Adrenal gland (tissue), 12 donors: ENCODE results near the gene DNAJB1. TPM values are rescaled to one million over a fixed set of nuclear protein-coding genes. Genes with fewer than 3 reads are reported as not detected.
A peak's percentile ranks its signal among the peaks of the same experiment; 100 is the strongest.

ENCODE experiments used
- DNase-seq, 7 donors: peaks; one replicate each; pipeline ENCODE4 v3.0.0-alpha.2; 2019 to 2020
- H3K27ac ChIP-seq, 5 donors: fragments of 200-600 bp; sonication (generic) in 4 of 5; 1 replicate in 3 of 5; 2 replicates in 2 of 5; pipeline versions ENCODE4 v1.5.1 to v1.8.0; 2016 to 2020; ENCODE audit warnings: mild to moderate bottlenecking in 1 of 5
- H3K27me3 ChIP-seq: fragments of 200-600 bp; 2 replicates; pipeline ENCODE4 v1.8.0; 2021
- H3K36me3 ChIP-seq, 2 donors: fragments of 200-600 bp; replicated peaks in 1 of 2; 1 replicate in 1 of 2; 2 replicates in 1 of 2; pipeline versions ENCODE4 v1.5.1 to v1.8.0; 2018 to 2022
- H3K4me1 ChIP-seq, 2 donors: fragments of 200-600 bp; replicated peaks in 1 of 2; 1 replicate in 1 of 2; 2 replicates in 1 of 2; pipeline versions ENCODE4 v1.5.1 to v1.8.0; 2018 to 2021
- H3K4me3 ChIP-seq, 4 donors: fragments of 200-600 bp; sonication (generic) in 3 of 4; one replicate each; pipeline ENCODE4 v1.5.1; 2016 to 2018
- H3K9me3 ChIP-seq, 3 donors: fragments of 200-600 bp; sonication (generic) in 1 of 3; replicated peaks in 1 of 3; 1 replicate in 2 of 3; 2 replicates in 1 of 3; pipeline versions ENCODE4 v1.5.1 to v1.8.0; 2016 to 2021
- POLR2A ChIP-seq, 2 donors: fragments of 450-650 bp; IDR thresholded peaks; one replicate each; pipeline ENCODE4 v1.6.1; 2017; ENCODE audit warnings: antibody characterized with exemption in 2 of 2, mild to moderate bottlenecking in 2 of 2, moderate library complexity in 1 of 2
- WGBS, 4 donors: extraction: QIAGEN DNeasy Blood & Tissue Kit in 2 of 4; methylation state at CpG; one replicate each; pipeline versions ENCODE4 v1.1.5 to v1.1.7; 2013 to 2017; 5-methylcytosine and 5-hydroxymethylcytosine counted together
- intact Hi-C, 2 donors: fragments of 100-400 bp; cut with DNase I; formaldehyde crosslinking; loops; one replicate each; pipeline versions ENCODE4 v1.14.1 to v1.15.0; 2022 to 2023
- polyA plus RNA-seq, 3 donors: library from polyadenylated mRNA; stranded (reverse); fragments of 200-250 nt in 2 of 3; fragments of 350-450 nt in 1 of 3; fragmentation: Illumina TruSeq in 1 of 3; extraction: RNeasy Lipid Tissue Mini Kit (QIAGEN cat#74804) in 1 of 3; gene quantifications; one replicate each; pipeline ENCODE4 v1.2.3, GENCODE V29; 2013 to 2014
- total RNA-seq, 9 donors: library from RNA; depleted of rRNA in 4 of 9; stranded (reverse); fragments of >200 nt in 4 of 9; fragments of 120-200 nt in 1 of 9; fragmentation: NEBNext Ultra II Directional in 1 of 9; extraction: Animal tissue kit (Norgen Biotek cat#: 25700) in 1 of 9; gene quantifications; one replicate each; pipeline versions ENCODE4 v1.1.0 to v1.2.4, GENCODE V29; 2013 to 2023
- TF ChIP-seq, protein P1 (sequence below), 6 experiments: fragments of 450-650 bp in 4 of 6; fragments of 200-600 bp in 2 of 6; sonication (generic) in 1 of 6; IDR thresholded peaks; 1 replicate in 5 of 6; 2 replicates in 1 of 6; pipeline versions ENCODE4 v1.5.1 to v1.8.0; 2016 to 2021; ENCODE audit warnings: antibody characterized with exemption in 6 of 6, mild to moderate bottlenecking in 2 of 6, moderate library complexity in 1 of 6
- donor health status: healthy with polysubstance abuse.
- donor health status: Bipolar disorder and iron deficiency.
- donor health status: DM: yes; HTN: yes; CAD: no.
- donor health status: DM: no; HTN: no; CAD: no.
- donor health status: DM: no; HTN: no; CAD: no.
- donor health status: DM: yes; HTN: yes; CAD: no.

Gene DNAJB1
- total and polyA plus RNA-seq, 12 donors: 42.5 to 273 (median 123) TPM

DNA sequence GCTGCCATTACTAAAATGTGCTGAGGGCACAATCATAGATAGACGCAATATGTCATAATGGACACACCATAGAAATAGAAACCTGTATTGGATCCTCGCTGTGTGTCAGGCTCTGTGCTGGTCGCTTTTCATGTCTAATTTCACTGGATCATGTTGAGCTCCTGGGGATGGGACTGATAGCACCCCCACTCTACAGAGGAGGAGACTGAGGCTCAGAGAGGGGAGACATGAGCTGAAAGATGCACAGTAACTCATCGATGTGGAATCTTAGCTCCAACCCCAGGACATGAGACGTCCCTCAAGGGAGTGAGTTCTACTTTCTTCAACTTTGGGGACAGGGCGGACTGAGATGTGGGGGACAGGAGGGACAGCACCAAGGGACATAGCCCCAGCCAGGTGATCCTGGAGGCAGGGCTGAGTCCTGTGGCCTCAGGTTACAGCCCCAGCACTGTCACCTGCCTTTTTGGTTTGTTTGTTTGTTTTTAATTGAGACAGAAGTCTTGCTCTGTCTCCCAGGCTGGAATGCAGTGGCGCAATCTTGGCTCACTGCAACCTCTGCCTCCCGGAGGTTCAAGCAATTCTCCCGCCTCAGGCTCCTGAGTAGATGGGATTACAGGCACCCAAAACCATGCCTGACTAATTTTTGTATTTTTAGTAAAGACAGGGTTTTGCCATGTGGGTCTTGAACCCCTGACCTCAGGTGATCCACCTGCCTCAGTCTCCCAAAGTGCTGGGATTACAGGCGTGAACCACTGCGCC, 15.7 kb downstream of the DNAJB1 start:
- intact Hi-C loops: no loop called here
- 71 to 81% (median 80%) methylated on average over 9 to 11 of the region's 11 CpGs for WGBS, 4 donors
- no peak overlapping the region for H3K27ac ChIP-seq
- H3K27me3 ChIP-seq: no peaks in the 10 kb centered on the region
- H3K4me1 ChIP-seq: peaks cover 3 to 5% of the 10 kb centered on the region in 2 donors
- no peak overlapping the region for H3K4me3 ChIP-seq
- no peaks in the 10 kb centered on the region for H3K9me3 ChIP-seq
- TF ChIP-seq, protein P1, sequence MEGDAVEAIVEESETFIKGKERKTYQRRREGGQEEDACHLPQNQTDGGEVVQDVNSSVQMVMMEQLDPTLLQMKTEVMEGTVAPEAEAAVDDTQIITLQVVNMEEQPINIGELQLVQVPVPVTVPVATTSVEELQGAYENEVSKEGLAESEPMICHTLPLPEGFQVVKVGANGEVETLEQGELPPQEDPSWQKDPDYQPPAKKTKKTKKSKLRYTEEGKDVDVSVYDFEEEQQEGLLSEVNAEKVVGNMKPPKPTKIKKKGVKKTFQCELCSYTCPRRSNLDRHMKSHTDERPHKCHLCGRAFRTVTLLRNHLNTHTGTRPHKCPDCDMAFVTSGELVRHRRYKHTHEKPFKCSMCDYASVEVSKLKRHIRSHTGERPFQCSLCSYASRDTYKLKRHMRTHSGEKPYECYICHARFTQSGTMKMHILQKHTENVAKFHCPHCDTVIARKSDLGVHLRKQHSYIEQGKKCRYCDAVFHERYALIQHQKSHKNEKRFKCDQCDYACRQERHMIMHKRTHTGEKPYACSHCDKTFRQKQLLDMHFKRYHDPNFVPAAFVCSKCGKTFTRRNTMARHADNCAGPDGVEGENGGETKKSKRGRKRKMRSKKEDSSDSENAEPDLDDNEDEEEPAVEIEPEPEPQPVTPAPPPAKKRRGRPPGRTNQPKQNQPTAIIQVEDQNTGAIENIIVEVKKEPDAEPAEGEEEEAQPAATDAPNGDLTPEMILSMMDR (IDR thresholded peaks at IDR 0.05): no peak
- TF ChIP-seq POLR2A (IDR thresholded peaks at IDR 0.05): no peak
- DNase-seq: no peak
- H3K36me3 ChIP-seq: no peaks in the 10 kb centered on the region

DNA sequence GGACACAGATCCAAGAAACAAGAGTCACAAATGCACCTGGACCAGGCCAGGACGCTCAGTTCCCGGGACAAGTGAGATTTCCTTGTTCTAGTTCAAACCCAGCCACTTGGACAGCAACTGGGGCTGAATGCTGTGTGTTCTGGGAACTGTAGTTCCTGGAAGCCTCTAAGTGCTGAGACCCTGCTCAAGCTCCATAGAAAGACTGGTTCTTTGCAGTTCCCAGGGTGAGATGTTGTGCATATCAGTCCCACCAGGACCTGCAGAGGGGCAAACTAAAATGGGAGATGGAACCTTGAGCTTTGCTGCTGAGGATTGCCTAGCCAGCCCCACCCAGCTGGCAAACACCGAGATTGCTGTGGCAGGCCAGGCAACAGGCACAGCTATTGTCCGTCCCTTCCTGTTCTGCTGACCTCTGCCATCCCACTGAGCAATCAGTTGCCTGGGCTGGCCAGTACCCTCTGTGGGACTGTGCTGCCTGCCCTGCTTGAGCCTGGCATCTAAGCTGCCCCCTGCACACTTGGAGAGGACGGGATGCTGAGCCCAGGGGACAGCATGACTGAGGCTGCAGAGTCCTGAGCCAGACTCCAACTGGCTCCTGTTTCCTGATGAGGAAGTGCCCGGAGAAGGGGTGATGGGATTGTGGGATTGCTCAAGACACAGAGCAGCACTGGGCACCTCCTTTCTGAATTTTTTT, 20.8 kb downstream of the DNAJB1 start:
- WGBS, 4 donors: 43 to 59% (median 53%) methylated on average over 4 to 6 of the region's 6 CpGs
- H3K4me1 ChIP-seq: peaks cover 28 to 30% of the 10 kb centered on the region in 2 donors
- peak overlapping the region in 4 of 5 donors; percentile 22 to 82 (median 70) for H3K27ac ChIP-seq

DNA sequence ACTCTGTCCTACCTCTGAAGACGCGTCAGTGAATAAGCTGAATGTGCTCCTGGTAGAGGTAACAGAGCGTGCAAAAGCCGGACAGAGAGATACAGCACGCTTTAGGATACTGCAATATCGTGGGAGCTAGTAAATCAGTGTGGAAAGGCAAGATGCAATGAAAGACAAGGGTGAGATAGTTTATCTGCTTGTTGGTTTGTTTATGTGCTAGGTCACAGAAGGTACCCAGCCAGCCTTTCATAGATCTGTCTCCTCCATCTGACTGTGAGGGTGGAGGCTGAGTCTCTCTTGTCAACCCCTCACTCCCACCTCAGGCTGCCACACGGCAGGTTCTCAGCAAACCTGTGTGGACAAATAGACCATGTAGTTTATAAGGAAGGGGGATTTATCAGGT, 21.4 kb downstream of the DNAJB1 start:
- H3K36me3 ChIP-seq: no peaks in the 10 kb centered on the region
- no peaks in the 10 kb centered on the region for H3K9me3 ChIP-seq
- peaks cover 28 to 30% of the 10 kb centered on the region in 2 donors for H3K4me1 ChIP-seq
- H3K27ac ChIP-seq: peak overlapping the region in 4 of 5 donors; percentile 22 to 82 (median 70)
- peak overlapping the region in 1 of 4 donors; percentile 84 for H3K4me3 ChIP-seq
- DNase-seq: no peak
- 31 to 44% (median 39%) methylated on average over 7 of the region's 7 CpGs for WGBS, 4 donors
- TF ChIP-seq, protein P1 (IDR thresholded peaks at IDR 0.05): no peak
- TF ChIP-seq POLR2A (IDR thresholded peaks at IDR 0.05): no peak
- intact Hi-C loops: no loop called here
- H3K27me3 ChIP-seq: no peaks in the 10 kb centered on the region

More for the DNA sequence above, 20.8 kb downstream of the DNAJB1 start:
- no peak for TF ChIP-seq POLR2A (IDR thresholded peaks at IDR 0.05)
- TF ChIP-seq, protein P1 (IDR thresholded peaks at IDR 0.05): no peak
- no peaks in the 10 kb centered on the region for H3K36me3 ChIP-seq
- no peaks in the 10 kb centered on the region for H3K27me3 ChIP-seq
- peak in 3 of 7 donors; percentile 25 to 58 (median 48) for DNase-seq
- H3K9me3 ChIP-seq: no peaks in the 10 kb centered on the region
- no peak overlapping the region for H3K4me3 ChIP-seq
- intact Hi-C loops: no loop called here

DNA sequence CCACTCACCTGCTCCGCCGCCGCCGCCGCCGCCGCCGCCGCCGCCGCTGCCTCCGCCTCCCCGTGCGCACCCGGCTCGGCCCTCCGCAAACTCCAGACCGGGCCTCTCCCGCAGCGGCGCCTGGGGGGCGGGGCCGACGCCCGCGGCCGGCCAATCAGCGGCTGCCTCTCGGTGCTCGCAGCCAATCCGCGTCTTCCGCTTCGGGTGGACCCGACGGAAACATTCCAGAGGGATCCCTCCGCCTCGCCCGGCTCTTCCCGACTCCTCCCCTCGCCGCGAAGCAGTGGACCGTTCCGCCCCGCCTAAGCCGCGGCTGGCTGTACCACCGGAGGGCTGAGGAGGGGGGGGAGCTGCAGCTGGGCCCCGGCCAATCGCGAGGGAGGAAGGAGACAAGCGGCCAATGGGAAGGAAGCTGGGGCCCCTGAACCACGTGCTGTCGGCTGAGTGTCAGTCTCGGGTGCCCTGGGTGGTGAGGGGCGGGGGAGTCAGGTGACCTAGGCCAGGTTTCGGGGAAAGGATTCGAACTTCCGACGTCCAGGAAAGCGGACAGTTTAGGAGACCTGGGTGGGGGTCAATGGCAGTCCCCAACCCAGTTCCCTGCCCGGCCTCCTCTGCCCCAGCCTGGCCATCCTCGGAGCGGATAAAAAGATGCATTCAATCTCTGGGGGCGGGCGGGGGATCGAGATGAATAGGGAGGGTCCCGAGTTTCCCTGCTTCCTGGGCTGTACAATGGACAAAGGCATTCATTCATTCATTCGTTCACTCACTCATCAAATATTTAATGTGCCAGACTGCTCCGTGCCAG, 22.0 kb downstream of the DNAJB1 start, which contains the start of gene GIPC1:
Gene GIPC1, minus strand, starts transcription at position 99 of the 805 bp plus-strand sequence. CDS start 13,151 bp downstream, outside the sequence.
- Histone ChIP-seq H3K9me3 (no peaks in the 10 kb centered on the region), H3K36me3 (no peaks in the 10 kb centered on the region), H3K4me3 (peak within 1 kb of the TSS in 2 of 4 donors; percentile 83 to 84), H3K27ac (peak within 1 kb of the TSS in 4 of 5 donors; percentile 22 to 82 (median 70)), H3K27me3 (no peaks in the 10 kb centered on the region), H3K4me1 (peaks cover 28 to 30% of the 10 kb centered on the region in 2 donors)
- DNase-seq: peak; percentile 98 to 99 (median 98)
- TF ChIP-seq POLR2A (IDR thresholded peaks at IDR 0.05): peak; percentile 16 to 70
- TF ChIP-seq, protein P1 (IDR thresholded peaks at IDR 0.05): no peak
- intact Hi-C loops: no loop called here
- WGBS, 4 donors: 3 to 14% (median 7%) methylated on average over 15 to 71 of the region's 71 CpGs
